SKM-1 treated with dmso at 0.1 percent for 144 hours (cell line): ENCODE results near the gene NADSYN1.

ENCODE experiments used
- DNase-seq: peaks from one replicate; lab custom pipeline; 2025; ENCODE audit not compliant: unreplicated experiment; lab: John Stamatoyannopoulos, UW

The NADSYN1 gene

DNA sequence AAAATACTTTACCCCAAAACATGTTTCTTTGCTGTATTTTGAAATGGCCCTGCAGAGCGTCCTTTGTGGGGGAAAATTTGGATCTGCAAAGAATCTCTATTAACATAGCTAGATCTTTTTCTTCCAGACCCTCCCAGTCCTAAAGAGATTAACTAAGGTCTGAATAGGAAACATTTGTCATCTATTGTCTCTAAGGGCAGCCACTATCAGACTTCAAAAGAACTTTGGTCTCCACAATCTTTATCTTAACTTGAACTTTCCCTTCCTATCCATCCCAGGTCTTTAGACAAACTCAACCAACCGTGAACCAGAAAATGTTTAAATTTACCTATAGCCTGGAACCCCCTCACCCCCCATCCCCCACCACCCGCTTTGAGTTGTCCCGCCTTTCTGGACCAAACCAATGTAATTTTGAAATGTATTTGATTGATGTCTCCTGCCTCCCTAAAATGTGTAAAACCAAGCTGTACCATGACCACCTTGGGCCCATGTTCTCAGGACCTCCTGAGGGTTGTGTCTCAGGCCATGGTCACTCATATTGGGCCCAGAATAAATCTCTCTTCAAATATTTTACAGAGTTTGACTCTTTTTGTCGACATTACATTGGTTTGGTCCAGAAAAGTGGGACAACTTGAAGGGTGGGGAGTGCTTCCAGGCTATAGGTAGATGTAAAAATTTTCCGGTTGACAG is 91.7 kb downstream of the NADSYN1 start:
- no peak for DNase-seq

DNA sequence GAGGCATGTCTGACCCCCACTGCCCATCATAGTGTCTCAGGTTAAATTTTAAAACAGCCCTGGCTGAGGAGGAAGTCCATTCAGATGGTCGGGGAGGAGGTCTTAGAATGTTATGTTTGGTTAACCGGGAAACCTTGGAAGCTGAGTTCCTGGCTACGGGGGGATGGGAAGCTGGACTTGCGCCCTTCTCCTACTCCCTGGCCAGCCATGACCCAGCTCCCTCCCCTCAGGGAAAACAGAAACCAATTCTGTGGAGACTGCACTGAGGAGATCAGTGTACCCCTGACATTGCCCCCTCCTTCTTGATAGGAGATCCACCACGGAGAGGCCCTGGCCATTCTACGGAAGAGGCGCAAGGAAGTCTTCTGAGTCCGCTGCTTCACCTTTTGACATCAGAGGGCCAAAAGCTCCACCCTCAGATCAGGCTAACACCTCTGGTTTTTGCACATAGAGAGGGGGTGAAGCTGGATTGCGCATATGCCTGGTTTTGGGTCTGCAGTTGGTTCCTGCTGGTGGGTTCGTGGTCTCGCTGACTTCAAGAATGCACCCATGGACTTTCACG is 92.5 kb downstream of the NADSYN1 start:
- DNase-seq, result no peak

DNA sequence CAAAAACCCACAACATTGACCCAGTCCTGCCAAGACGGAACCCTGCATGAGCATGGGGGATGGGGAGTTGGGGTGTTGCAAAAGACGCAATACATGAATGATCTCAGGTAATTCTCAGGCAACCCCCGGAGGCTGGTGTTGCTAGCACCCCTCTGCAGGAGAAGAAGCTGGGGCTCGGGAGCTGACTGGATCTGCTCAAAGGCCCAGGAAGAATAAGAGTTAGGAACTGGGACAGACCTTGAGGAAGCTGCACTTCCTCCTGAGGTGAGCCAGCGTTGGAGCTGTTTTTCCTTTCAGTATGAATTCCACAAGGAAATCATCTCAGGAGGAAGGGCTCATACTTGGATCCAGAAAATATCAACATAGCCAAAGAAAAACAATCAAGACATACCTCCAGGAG is 95.1 kb downstream of the NADSYN1 start, which contains the start of gene KRTAP5-9:
Gene KRTAP5-9, plus strand, starts transcription at position 301 of the 400 bp plus-strand sequence. CDS start 238 bp downstream, outside the sequence.
- no peak for DNase-seq

DNA sequence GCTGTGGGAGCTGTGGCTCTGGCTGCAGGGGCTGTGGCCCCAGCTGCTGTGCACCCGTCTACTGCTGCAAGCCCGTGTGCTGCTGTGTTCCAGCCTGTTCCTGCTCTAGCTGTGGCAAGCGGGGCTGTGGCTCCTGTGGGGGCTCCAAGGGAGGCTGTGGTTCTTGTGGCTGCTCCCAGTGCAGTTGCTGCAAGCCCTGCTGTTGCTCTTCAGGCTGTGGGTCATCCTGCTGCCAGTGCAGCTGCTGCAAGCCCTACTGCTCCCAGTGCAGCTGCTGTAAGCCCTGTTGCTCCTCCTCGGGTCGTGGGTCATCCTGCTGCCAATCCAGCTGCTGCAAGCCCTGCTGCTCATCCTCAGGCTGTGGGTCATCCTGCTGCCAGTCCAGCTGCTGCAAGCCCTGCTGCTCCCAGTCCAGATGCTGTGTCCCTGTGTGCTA is 95.7 kb downstream of the NADSYN1 start:
- no peak for DNase-seq
